H9 (cell line): ENCODE measurements around the gene CALML5. TPM values are rescaled to one million over a fixed set of nuclear protein-coding genes. Genes with fewer than 3 reads are reported as not detected.

Experiments
- DNase-seq: peaks from one replicate; pipeline ENCODE4 v3.0.0-alpha.2; 2017
- H2AFZ ChIP-seq: one replicate; pipeline ENCODE4 v1.6.1; 2013; ENCODE audit warnings: mild to moderate bottlenecking, low read length, control low read depth, moderate library complexity
- H2AK5ac ChIP-seq: 2 replicates; pipeline ENCODE4 v1.6.1; 2013; ENCODE audit warnings: low read length, control low read depth, mixed read lengths; ENCODE audit not compliant: insufficient read length
- H2BK120ac ChIP-seq: one replicate; pipeline ENCODE4 v1.6.1; 2013; ENCODE audit warnings: low read depth, mild to moderate bottlenecking, low read length, control low read depth, inconsistent platforms; ENCODE audit not compliant: poor library complexity, severe bottlenecking
- H2BK12ac ChIP-seq: 2 replicates; pipeline ENCODE4 v1.6.1; 2013; ENCODE audit warnings: low read length, control low read depth, mixed read lengths, low read depth; ENCODE audit not compliant: insufficient read length
- H2BK15ac ChIP-seq: 2 replicates; pipeline ENCODE4 v1.6.1; 2013; ENCODE audit warnings: low read depth, low read length, control low read depth
- H2BK20ac ChIP-seq: one replicate; pipeline ENCODE4 v1.6.1; 2013; ENCODE audit warnings: low read depth, mild to moderate bottlenecking, low read length, control low read depth, inconsistent platforms; ENCODE audit not compliant: poor library complexity, severe bottlenecking
- H2BK5ac ChIP-seq: 2 replicates; pipeline ENCODE4 v1.6.1; 2013; ENCODE audit warnings: low read length, control low read depth, mixed read lengths; ENCODE audit not compliant: insufficient read length
- H3K14ac ChIP-seq: 2 replicates; pipeline ENCODE4 v1.6.1; 2013; ENCODE audit warnings: low read length, control low read depth; ENCODE audit not compliant: insufficient read depth
- H3K18ac ChIP-seq: 2 replicates; pipeline ENCODE4 v1.6.1; 2013; ENCODE audit warnings: low read depth, mild to moderate bottlenecking, mixed read lengths, low read length, control low read depth; ENCODE audit not compliant: insufficient read length
- H3K23ac ChIP-seq: 2 replicates; pipeline ENCODE4 v1.6.1; 2013; ENCODE audit warnings: low read length, control low read depth, mixed read lengths, low read depth; ENCODE audit not compliant: insufficient read length
- H3K23me2 ChIP-seq: 2 replicates; pipeline ENCODE4 v1.6.1; 2013; ENCODE audit warnings: low read depth, mild to moderate bottlenecking, mixed read lengths, low read length, control low read depth; ENCODE audit not compliant: insufficient read length, poor library complexity, severe bottlenecking
- H3K27ac ChIP-seq: 2 replicates; pipeline ENCODE4 v1.5.1; 2013; ENCODE audit warnings: low read length, control low read depth, mixed read lengths, low read depth; ENCODE audit not compliant: insufficient read length
- H3K27me3 ChIP-seq: 2 replicates; pipeline ENCODE4 v1.6.1; 2013; ENCODE audit warnings: low read length, control low read depth, inconsistent platforms; ENCODE audit not compliant: insufficient read depth
- H3K4ac ChIP-seq: 2 replicates; pipeline ENCODE4 v1.6.1; 2013; ENCODE audit warnings: low read depth, mild to moderate bottlenecking, control low read depth, inconsistent platforms, low read length, moderate library complexity
- H3K4me1 ChIP-seq: 2 replicates; pipeline ENCODE4 v1.6.1; 2013; ENCODE audit warnings: low read length, control low read depth, inconsistent platforms; ENCODE audit not compliant: insufficient read depth
- H3K4me2 ChIP-seq: 2 replicates; pipeline ENCODE4 v1.6.1; 2013; ENCODE audit warnings: low read length, control low read depth, mixed read lengths; ENCODE audit not compliant: insufficient read length, insufficient read depth
- H3K56ac ChIP-seq: 2 replicates; pipeline ENCODE4 v1.6.1; 2013; ENCODE audit warnings: low read depth, mild to moderate bottlenecking, mixed read lengths, low read length, control low read depth; ENCODE audit not compliant: insufficient read length
- H3K79me1 ChIP-seq: 2 replicates; pipeline ENCODE4 v1.6.1; 2013; ENCODE audit warnings: low read depth, mild to moderate bottlenecking, moderate library complexity, low read length, control low read depth, inconsistent platforms; ENCODE audit not compliant: insufficient read depth, poor library complexity, severe bottlenecking
- H3K79me2 ChIP-seq: 2 replicates; pipeline ENCODE4 v1.6.1; 2013; ENCODE audit warnings: low read length, control low read depth, inconsistent platforms; ENCODE audit not compliant: insufficient read depth
- H3K9ac ChIP-seq: 2 replicates; pipeline ENCODE4 v1.6.1; 2013; ENCODE audit warnings: low read length, control low read depth, mixed read lengths; ENCODE audit not compliant: insufficient read length; ENCODE audit errors: extremely low read depth
- H3K9me3 ChIP-seq: one replicate; pipeline ENCODE4 v1.6.1; 2013; ENCODE audit warnings: low read depth, low read length, inconsistent platforms; ENCODE audit not compliant: control insufficient read depth
- H3T11ph ChIP-seq: one replicate; pipeline ENCODE4 v1.6.1; 2013; ENCODE audit warnings: mild to moderate bottlenecking, low read length, control low read depth, inconsistent platforms
- H4K20me1 ChIP-seq: one replicate; pipeline ENCODE4 v1.6.1; 2013; ENCODE audit not compliant: control insufficient read depth, insufficient read length, insufficient read depth
- H4K5ac ChIP-seq: 2 replicates; pipeline ENCODE4 v1.6.1; 2013; ENCODE audit warnings: low read depth, mild to moderate bottlenecking, mixed read lengths, low read length, control low read depth; ENCODE audit not compliant: insufficient read length
- H4K8ac ChIP-seq: replicated peaks from 2 replicates; pipeline ENCODE4 v1.6.1; 2013; ENCODE audit warnings: low read length, control low read depth, mixed read lengths, low read depth; ENCODE audit not compliant: insufficient read length
- H4K91ac ChIP-seq: 2 replicates; pipeline ENCODE4 v1.6.1; 2013; ENCODE audit warnings: low read depth, mild to moderate bottlenecking, moderate library complexity, mixed read lengths, low read length, control low read depth; ENCODE audit not compliant: insufficient read length
- H3K27ac Mint-ChIP-seq, 3 experiments: 2 replicates in 2 of 3; 3 replicates in 1 of 3; pipeline ENCODE4 v1.8.0; 2020 to 2021; ENCODE audit warnings: mixed read lengths in 3 of 3, mild to moderate bottlenecking in 1 of 3, moderate library complexity in 1 of 3
- H3K27me3 Mint-ChIP-seq: 2 replicates; pipeline ENCODE4 v1.8.0; 2021; ENCODE audit warnings: low read depth, mild to moderate bottlenecking, moderate library complexity, mixed read lengths
- H3K36me3 Mint-ChIP-seq, 3 experiments: 2 replicates in 2 of 3; 3 replicates in 1 of 3; pipeline ENCODE4 v1.8.0; 2020 to 2021; ENCODE audit warnings: low read depth in 3 of 3, mixed read lengths in 3 of 3; ENCODE audit not compliant: insufficient read depth in 1 of 3
- H3K4me1 Mint-ChIP-seq, 2 experiments: 2 replicates each; pipeline ENCODE4 v1.8.0; 2020; ENCODE audit warnings: mixed read lengths in 2 of 2
- H3K4me3 Mint-ChIP-seq, 2 experiments: 2 replicates in 1 of 2; 3 replicates in 1 of 2; pipeline ENCODE4 v1.8.0; 2020 to 2021; ENCODE audit warnings: mild to moderate bottlenecking in 2 of 2, mixed read lengths in 2 of 2, moderate library complexity in 1 of 2
- H3K9me3 Mint-ChIP-seq, 2 experiments: 2 replicates in 1 of 2; 3 replicates in 1 of 2; pipeline ENCODE4 v1.8.0; 2020; ENCODE audit warnings: mild to moderate bottlenecking in 2 of 2, mixed read lengths in 2 of 2, moderate library complexity in 1 of 2
- CTCF ChIP-seq: fragments of 200-600 bp; sonication (generic); conservative IDR thresholded peaks from 3 replicates; pipeline ENCODE4 v1.8.0; 2021; ENCODE audit warnings: antibody characterized with exemption, mild to moderate bottlenecking
- WGBS: extraction: QIAGEN DNeasy Blood & Tissue Kit; methylation state at CpG from one replicate; pipeline ENCODE4 v1.1.7; 2013; ENCODE audit warnings: missing lambda C conversion rate, low lambda C conversion rate, mixed read lengths; ENCODE audit not compliant: insufficient read length; ENCODE audit errors: extremely low coverage; 5-methylcytosine and 5-hydroxymethylcytosine counted together
- total RNA-seq: library from RNA; stranded (reverse); gene quantifications from 2 replicates; pipeline ENCODE4 v1.2.1, GENCODE V29; 2021

Gene CALML5
- total RNA-seq, 1 experiment from 2014 or later = not detected

DNA sequence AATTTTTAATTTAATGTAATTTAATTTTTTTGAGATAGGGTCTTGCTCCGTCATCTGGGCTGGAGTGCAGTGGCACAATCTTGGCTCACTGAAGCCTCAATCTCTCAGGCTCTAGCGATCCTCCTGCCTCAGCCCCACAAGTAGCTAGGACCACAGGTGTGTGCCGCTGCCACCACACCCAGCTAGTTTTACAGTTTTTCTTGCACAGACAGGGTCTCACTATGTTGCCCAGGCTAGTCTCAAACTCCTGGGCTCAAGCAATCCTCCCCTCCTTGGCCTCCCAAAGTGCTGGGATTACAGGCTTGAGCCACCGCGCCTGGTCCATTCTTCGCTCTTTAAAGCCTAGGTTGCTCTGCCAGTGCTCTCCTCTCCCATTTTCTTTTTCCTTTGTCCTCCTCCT lies 38.3 kb upstream of the CALML5 start:
- DNase-seq = no peak
- H2BK5ac ChIP-seq = no peak overlapping the region
- Mint-ChIP-seq H3K27me3 (peaks cover 3% of the 10 kb centered on the region; the same call in 1 of the 2 replicates), H3K36me3 (peaks cover 4 to 8% (median 5%) of the 10 kb centered on the region in 3 experiments; a peak in 5 of 7 replicates), H3K27ac (no peak overlapping the region; a peak in 2 of 7 replicates), H3K4me3 (no peak overlapping the region), H3K9me3 (peaks cover 7 to 12% of the 10 kb centered on the region in 2 experiments), H3K4me1 (peaks cover 6 to 8% of the 10 kb centered on the region in 2 experiments; a peak in 1 of 4 replicates)
- H2BK15ac ChIP-seq = no peak overlapping the region
- no peaks in the 10 kb centered on the region for H3K4me1 ChIP-seq
- no peak overlapping the region for H2BK12ac ChIP-seq
- H3K14ac ChIP-seq = no peak overlapping the region
- H3K4me2 ChIP-seq = no peak overlapping the region
- no peak overlapping the region for H3T11ph ChIP-seq
- H3K27me3 ChIP-seq = no peaks in the 10 kb centered on the region
- no peak overlapping the region for H2AK5ac ChIP-seq
- H4K91ac ChIP-seq = no peak overlapping the region
- no peak overlapping the region for H3K56ac ChIP-seq
- H4K20me1 ChIP-seq = no peaks in the 10 kb centered on the region
- H3K4ac ChIP-seq = no peak overlapping the region
- no peaks in the 10 kb centered on the region for H3K23me2 ChIP-seq
- H3K23ac ChIP-seq = no peak overlapping the region
- H4K5ac ChIP-seq = no peak overlapping the region
- no peak for TF ChIP-seq CTCF
- no CpG with 5 or more reads among the region's 6 CpGs for WGBS
- no peak overlapping the region for H2AFZ ChIP-seq
- no peak overlapping the region for H3K27ac ChIP-seq
- no peak overlapping the region for H2BK120ac ChIP-seq
- H4K8ac ChIP-seq = no peak overlapping the region
- H3K79me1 ChIP-seq = no peaks in the 10 kb centered on the region
- no peak overlapping the region for H3K9ac ChIP-seq
- H3K79me2 ChIP-seq = no peaks in the 10 kb centered on the region
- H2BK20ac ChIP-seq = no peak overlapping the region
- H3K18ac ChIP-seq = no peak overlapping the region
- H3K9me3 ChIP-seq = no peaks in the 10 kb centered on the region
